HCT116 (cell line): ENCODE measurements around the gene HOXD13. TPM values are rescaled to one million over a fixed set of nuclear protein-coding genes. Genes with fewer than 3 reads are reported as not detected.

Experiments
- ATAC-seq: fragments of 200-7000 bp; cut with Tn5 transposase; 2 replicates; pipeline ENCODE4 v1.9.1; 2020; ENCODE audit warnings: mild to moderate bottlenecking, moderate library complexity
- BruUV-seq: library from RNA; stranded (reverse); fragments of 400-500 nt; replicated peaks from 2 replicates; lab custom pipeline; 2021; lab: Mats Ljungman, UMichigan
- CTCF ChIA-PET: fragments of 300-600 bp; sonication (Branson Sonifier 250); formaldehyde crosslinking; loops from one replicate; lab custom pipeline; 2021; ENCODE audit warnings: antibody characterized with exemption; lab: Charles Lee
- POLR2A ChIA-PET: fragments of 300-600, 350-600 bp; sonication (Branson Sonifier 250); formaldehyde crosslinking; loops from one replicate; lab custom pipeline; 2021; ENCODE audit warnings: antibody characterized with exemption; lab: Charles Lee
- RAD21 ChIA-PET, 2 experiments: fragments of 300-600 bp; sonication (Branson Sonifier 250); formaldehyde crosslinking; loops; one replicate each; lab custom pipeline; 2023; ENCODE audit warnings: low total read pairs in 2 of 2; ENCODE audit not compliant: uncharacterized antibody in 2 of 2, unreplicated experiment in 2 of 2, low non-redundant PET in 1 of 2; lab: Charles Lee
- DNase-seq: peaks from one replicate; pipeline ENCODE4 v3.0.0-alpha.2; 2010; ENCODE audit warnings: low read depth, low spot score
- H2AFZ ChIP-seq: fragments of 200-600 bp; shearing (Covaris generic), sonication (generic); 2 replicates; pipeline ENCODE4 v1.6.1; 2017; ENCODE audit warnings: low read depth, mixed run types, mixed read lengths, antibody characterized with exemption, low read length; ENCODE audit not compliant: poor library complexity, severe bottlenecking
- H3K27ac ChIP-seq: 2 replicates; pipeline ENCODE4 v1.5.1; 2012; ENCODE audit warnings: low read depth, low read length
- H3K27me3 ChIP-seq: fragments of 200-600 bp; sonication (generic); 2 replicates; pipeline ENCODE4 v1.6.1; 2016; ENCODE audit warnings: mixed run types, low read length, mixed read lengths; ENCODE audit not compliant: insufficient read depth
- H3K36me3 ChIP-seq, 2 experiments: fragments of 200-500 bp in 1 of 2; fragments of 200-600 bp in 1 of 2; sonication (Bioruptor generic) in 1 of 2; sonication (generic) in 1 of 2; 2 replicates each; pipeline versions ENCODE4 v1.5.1 to v1.6.1; 2014 to 2016; ENCODE audit warnings: low read length in 2 of 2, inconsistent platforms in 1 of 2, mixed read lengths in 1 of 2, mixed run types in 1 of 2; ENCODE audit not compliant: insufficient read depth in 2 of 2, control insufficient read depth in 1 of 2
- H3K4me1 ChIP-seq, 2 experiments: fragments of 200-600 bp in 1 of 2; sonication (generic) in 1 of 2; 2 replicates each; pipeline versions ENCODE4 v1.5.1 to v1.6.1; 2012 to 2017; ENCODE audit warnings: low read length in 2 of 2, inconsistent platforms in 1 of 2, mild to moderate bottlenecking in 1 of 2, mixed read lengths in 1 of 2, mixed run types in 1 of 2, moderate library complexity in 1 of 2; ENCODE audit not compliant: insufficient read depth in 2 of 2, control insufficient read depth in 1 of 2
- H3K4me2 ChIP-seq: fragments of 200-600 bp; sonication (generic); 2 replicates; pipeline ENCODE4 v1.6.1; 2017; ENCODE audit warnings: mixed run types, low read length, mixed read lengths
- H3K4me3 ChIP-seq, 2 experiments: fragments of 200-600 bp in 1 of 2; sonication (generic) in 1 of 2; replicated peaks in 1 of 2; 2 replicates each; pipeline ENCODE4 v1.5.1; 2011 to 2016; ENCODE audit warnings: low read length in 2 of 2, control low read depth in 1 of 2, low read depth in 1 of 2, mild to moderate bottlenecking in 1 of 2, mixed read lengths in 1 of 2, mixed run types in 1 of 2
- H3K79me2 ChIP-seq: fragments of 200-600 bp; sonication (generic); 2 replicates; pipeline ENCODE4 v1.6.1; 2017; ENCODE audit warnings: mild to moderate bottlenecking, mixed run types, low read length, moderate library complexity, mixed read lengths; ENCODE audit not compliant: insufficient read depth
- H3K9ac ChIP-seq: fragments of 200-600 bp; sonication (generic); 2 replicates; pipeline ENCODE4 v1.6.1; 2016; ENCODE audit warnings: low read length, mixed read lengths
- H3K9me2 ChIP-seq: fragments of 200-600 bp; sonication (generic), shearing (Covaris generic); 2 replicates; pipeline ENCODE4 v1.6.1; 2017; ENCODE audit warnings: mixed run types, mild to moderate bottlenecking, moderate library complexity; ENCODE audit not compliant: insufficient read depth
- H3K9me3 ChIP-seq, 2 experiments: fragments of 200-500 bp in 1 of 2; fragments of 200-600 bp in 1 of 2; sonication (Bioruptor generic) in 1 of 2; sonication (generic) in 1 of 2; 2 replicates each; pipeline ENCODE4 v1.6.1; 2014 to 2017; ENCODE audit warnings: low read length in 2 of 2, mixed read lengths in 2 of 2, inconsistent platforms in 1 of 2, low read depth in 1 of 2, mild to moderate bottlenecking in 1 of 2, mixed run types in 1 of 2, moderate library complexity in 1 of 2; ENCODE audit not compliant: control insufficient read depth in 1 of 2, insufficient read depth in 1 of 2
- H4K20me1 ChIP-seq: fragments of 200-600 bp; sonication (generic), shearing (Covaris generic); 2 replicates; pipeline ENCODE4 v1.6.1; 2017; ENCODE audit warnings: mixed run types, mild to moderate bottlenecking, moderate library complexity; ENCODE audit not compliant: insufficient read depth
- CBX3 ChIP-seq: IDR thresholded peaks from 2 replicates; pipeline ENCODE4 v1.6.1; 2012; ENCODE audit warnings: low read depth
- CEBPB ChIP-seq: IDR thresholded peaks from 2 replicates; pipeline ENCODE4 v1.6.1; 2012; ENCODE audit warnings: low read depth
- ELF1 ChIP-seq: IDR thresholded peaks from 2 replicates; pipeline ENCODE4 v1.6.1; 2012; ENCODE audit warnings: low read depth, borderline replicate concordance
- EZH2phosphoT487 ChIP-seq: fragments of 200-600 bp; IDR thresholded peaks from 2 replicates; pipeline ENCODE4 v1.6.1; 2018; ENCODE audit warnings: antibody characterized with exemption, borderline replicate concordance
- FOSL1 ChIP-seq: IDR thresholded peaks from 2 replicates; pipeline ENCODE4 v1.6.1; 2012; ENCODE audit warnings: low read depth
- MAX ChIP-seq: IDR thresholded peaks from 2 replicates; pipeline ENCODE4 v1.6.1; 2012
- POLR2A ChIP-seq: IDR thresholded peaks from 2 replicates; pipeline ENCODE4 v1.7.0; 2011; ENCODE audit warnings: borderline replicate concordance; ENCODE audit not compliant: insufficient read depth, insufficient read length; ENCODE audit errors: extremely low read depth
- RAD21 ChIP-seq: IDR thresholded peaks from 2 replicates; pipeline ENCODE4 v1.6.1; 2012; ENCODE audit warnings: low read depth, mild to moderate bottlenecking
- SP1 ChIP-seq: IDR thresholded peaks from 2 replicates; pipeline ENCODE4 v1.6.1; 2012; ENCODE audit warnings: low read depth
- SRF ChIP-seq: IDR thresholded peaks from 2 replicates; pipeline ENCODE4 v1.6.1; 2012; ENCODE audit warnings: low read depth
- YY1 ChIP-seq: IDR thresholded peaks from 2 replicates; pipeline ENCODE4 v1.6.1; 2011; ENCODE audit warnings: low read length, low read depth, moderate library complexity, mild to moderate bottlenecking; ENCODE audit not compliant: insufficient replicate concordance; ENCODE audit errors: extremely low read depth
- ZBTB33 ChIP-seq: IDR thresholded peaks from 2 replicates; pipeline ENCODE4 v1.6.1; 2011; ENCODE audit warnings: mild to moderate bottlenecking, low read length, moderate library complexity; ENCODE audit not compliant: insufficient replicate concordance; ENCODE audit errors: extremely low read depth
- ZFX ChIP-seq: fragments of 450-650 bp; IDR thresholded peaks from 2 replicates; pipeline ENCODE4 v1.6.1; 2017
- intact Hi-C: fragments of 100-400 bp; cut with micrococcal nuclease; formaldehyde crosslinking; loops from 2 replicates; pipeline ENCODE4 v1.10.0; 2022
- total RNA-seq: library from RNA; stranded (reverse); gene quantifications from one replicate; pipeline ENCODE4 v1.2.1, GENCODE V29; 2021; ENCODE audit not compliant: unreplicated experiment
- TF ChIP-seq, protein P1 (sequence below): IDR thresholded peaks from 2 replicates; pipeline ENCODE4 v1.6.1; 2012; ENCODE audit warnings: low read depth

Gene HOXD13
- total RNA-seq, 1 experiment from 2014 or later, result not detected

DNA sequence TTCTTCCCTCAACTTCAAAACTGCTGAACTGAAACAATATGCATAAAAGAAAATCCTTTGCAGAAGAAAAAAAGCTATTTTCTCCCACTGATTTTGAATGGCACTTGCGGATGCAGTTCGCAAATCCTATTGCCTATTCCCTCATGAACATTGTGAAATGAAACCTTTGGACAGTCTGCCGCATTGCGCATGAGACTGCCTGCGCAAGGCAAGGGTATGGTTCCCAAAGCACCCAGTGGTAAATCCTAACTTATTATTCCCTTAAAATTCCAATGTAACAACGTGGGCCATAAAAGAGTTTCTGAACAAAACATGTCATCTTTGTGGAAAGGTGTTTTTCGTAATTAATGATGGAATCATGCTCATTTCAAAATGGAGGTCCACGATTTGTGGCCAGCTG lies 45.4 kb downstream of the HOXD13 start:
- Histone ChIP-seq H3K36me3 (no peaks in the 10 kb centered on the region), H3K27me3 (no peaks in the 10 kb centered on the region), H4K20me1 (no peaks in the 10 kb centered on the region), H3K9me2 (no peaks in the 10 kb centered on the region), H2AFZ (no peak overlapping the region)
- intact Hi-C loops, result no loop called here
- CTCF ChIA-PET, result interaction anchor here (1.1 to 1.4 kb wide), 3 partner anchors 11 to 515 kb away, joined by 4 read pairs; no protein-coding TSS in a partner anchor
- no peak for DNase-seq
- TF ChIP-seq EZH2phosphoT487, result no peak
- TF ChIP-seq, all 23 proteins: peak for 0
- H3K27ac ChIP-seq, result no peak overlapping the region
- no TSS peak for BruUV-seq
- no peak overlapping the region for H3K4me2 ChIP-seq
- POLR2A ChIA-PET, result no interaction called here
- H3K9me3 ChIP-seq, result no peaks in the 10 kb centered on the region
- no peak overlapping the region for H3K9ac ChIP-seq
- peaks cover 5 to 22% of the 10 kb centered on the region in 2 experiments; a peak in 3 of 4 replicates for H3K4me1 ChIP-seq
- RAD21 ChIA-PET, result interaction anchor here (1.3 kb wide), 2 partner anchors 317 kb away, joined by 3 read pairs; no protein-coding TSS in a partner anchor
- H3K4me3 ChIP-seq, result no peak overlapping the region
- no peak for ATAC-seq
- no peaks in the 10 kb centered on the region for H3K79me2 ChIP-seq

GRCh38 chr2:176138526-176138922 lies 46.0 kb downstream of the HOXD13 start:
- Histone ChIP-seq H3K9me3 (no peaks in the 10 kb centered on the region), H3K9me2 (no peaks in the 10 kb centered on the region), H3K4me1 (peaks cover 5 to 22% of the 10 kb centered on the region in 2 experiments; a peak in 3 of 4 replicates), H2AFZ (no peak overlapping the region), H3K36me3 (no peaks in the 10 kb centered on the region), H3K79me2 (no peaks in the 10 kb centered on the region), H3K27ac (no peak overlapping the region), H3K4me3 (no peak overlapping the region), H3K27me3 (no peaks in the 10 kb centered on the region), H3K4me2 (no peak overlapping the region), H3K9ac (no peak overlapping the region), H4K20me1 (no peaks in the 10 kb centered on the region)
- intact Hi-C loops, result no loop called here
- ChIA-PET RAD21 (interaction anchor here in 1 of 2 experiments (1.3 kb wide), 1 partner anchor 317 kb away, joined by 3 read pairs; no protein-coding TSS in a partner anchor), CTCF (interaction anchor here (1.1 to 3.0 kb wide), 3 partner anchors 415 to 1011 kb away, joined by 3 to 38 read pairs (median 3); no protein-coding TSS in a partner anchor), POLR2A (no interaction called here)
- DNase-seq, result no peak
- no peak for ATAC-seq
- no TSS peak for BruUV-seq
- TF ChIP-seq MAX, result no peak
- TF ChIP-seq SRF, result no peak
- no peak for TF ChIP-seq CBX3
- TF ChIP-seq RAD21, result no peak
- TF ChIP-seq YY1, result no peak
- TF ChIP-seq CEBPB, result no peak
- no peak for TF ChIP-seq ZBTB33
- TF ChIP-seq ELF1, result no peak
- TF ChIP-seq SP1, result no peak
- no peak for TF ChIP-seq FOSL1
- no peak for TF ChIP-seq ZFX
- TF ChIP-seq, protein P1, sequence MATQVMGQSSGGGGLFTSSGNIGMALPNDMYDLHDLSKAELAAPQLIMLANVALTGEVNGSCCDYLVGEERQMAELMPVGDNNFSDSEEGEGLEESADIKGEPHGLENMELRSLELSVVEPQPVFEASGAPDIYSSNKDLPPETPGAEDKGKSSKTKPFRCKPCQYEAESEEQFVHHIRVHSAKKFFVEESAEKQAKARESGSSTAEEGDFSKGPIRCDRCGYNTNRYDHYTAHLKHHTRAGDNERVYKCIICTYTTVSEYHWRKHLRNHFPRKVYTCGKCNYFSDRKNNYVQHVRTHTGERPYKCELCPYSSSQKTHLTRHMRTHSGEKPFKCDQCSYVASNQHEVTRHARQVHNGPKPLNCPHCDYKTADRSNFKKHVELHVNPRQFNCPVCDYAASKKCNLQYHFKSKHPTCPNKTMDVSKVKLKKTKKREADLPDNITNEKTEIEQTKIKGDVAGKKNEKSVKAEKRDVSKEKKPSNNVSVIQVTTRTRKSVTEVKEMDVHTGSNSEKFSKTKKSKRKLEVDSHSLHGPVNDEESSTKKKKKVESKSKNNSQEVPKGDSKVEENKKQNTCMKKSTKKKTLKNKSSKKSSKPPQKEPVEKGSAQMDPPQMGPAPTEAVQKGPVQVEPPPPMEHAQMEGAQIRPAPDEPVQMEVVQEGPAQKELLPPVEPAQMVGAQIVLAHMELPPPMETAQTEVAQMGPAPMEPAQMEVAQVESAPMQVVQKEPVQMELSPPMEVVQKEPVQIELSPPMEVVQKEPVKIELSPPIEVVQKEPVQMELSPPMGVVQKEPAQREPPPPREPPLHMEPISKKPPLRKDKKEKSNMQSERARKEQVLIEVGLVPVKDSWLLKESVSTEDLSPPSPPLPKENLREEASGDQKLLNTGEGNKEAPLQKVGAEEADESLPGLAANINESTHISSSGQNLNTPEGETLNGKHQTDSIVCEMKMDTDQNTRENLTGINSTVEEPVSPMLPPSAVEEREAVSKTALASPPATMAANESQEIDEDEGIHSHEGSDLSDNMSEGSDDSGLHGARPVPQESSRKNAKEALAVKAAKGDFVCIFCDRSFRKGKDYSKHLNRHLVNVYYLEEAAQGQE, result no peak
- no peak for TF ChIP-seq POLR2A
